ENCODE results near the gene KRTAP3-2.

Gene KRTAP3-2

GRCh38 chr17:40961591-40961990, 38.1 kb downstream of the KRTAP3-2 start:
- no peak for DNase-seq

GRCh38 chr17:40960144-40960543, 39.6 kb downstream of the KRTAP3-2 start:
- no peak for DNase-seq

GRCh38 chr17:40958086-40958953, 41.4 kb downstream of the KRTAP3-2 start:
- no peak for DNase-seq

- no peak for DNase-seq
Observed at GRCh38 chr17:40956401-40957254, 43.1 kb downstream of the KRTAP3-2 start.

- DNase-seq, result no peak
Observed at GRCh38 chr17:40953881-40954280, 45.8 kb downstream of the KRTAP3-2 start.

- DNase-seq, result no peak
Observed at GRCh38 chr17:40952661-40953060, 47.0 kb downstream of the KRTAP3-2 start.

GRCh38 chr17:40952154-40952553, 47.6 kb downstream of the KRTAP3-2 start:
- DNase-seq, result no peak

- DNase-seq, result no peak
Observed at GRCh38 chr17:40951011-40951622, 48.6 kb downstream of the KRTAP3-2 start.

- DNase-seq, result no peak
Observed at GRCh38 chr17:40950176-40950575, 49.5 kb downstream of the KRTAP3-2 start.

- DNase-seq, result peak; percentile 10
Observed at GRCh38 chr17:40949418-40949817, 50.3 kb downstream of the KRTAP3-2 start.
